Dendritic cell treated with granulocyte-macrophage colony-stimulating factor and Interleukin-4, amounts not matched to agents 40 ng/mL and 50 ng/mL, for 4 days (primary cell): Measurements from ENCODE around the gene ASTN2.

Experiments used
- H3K27ac Mint-ChIP-seq: one replicate; pipeline ENCODE4 v1.8.0; 2022; ENCODE audit warnings: mild to moderate bottlenecking, mixed read lengths
- H3K27me3 Mint-ChIP-seq: one replicate; pipeline ENCODE4 v1.8.0; 2022; ENCODE audit warnings: mild to moderate bottlenecking, mixed read lengths
- H3K36me3 Mint-ChIP-seq: one replicate; pipeline ENCODE4 v1.8.0; 2022; ENCODE audit warnings: low read depth, mixed read lengths
- H3K4me1 Mint-ChIP-seq: one replicate; pipeline ENCODE4 v1.8.0; 2022; ENCODE audit warnings: low read depth, mixed read lengths
- H3K4me3 Mint-ChIP-seq: one replicate; pipeline ENCODE4 v1.8.0; 2022; ENCODE audit warnings: mild to moderate bottlenecking, moderate library complexity, mixed read lengths
- H3K9me3 Mint-ChIP-seq: one replicate; pipeline ENCODE4 v1.8.0; 2022; ENCODE audit warnings: mixed read lengths
- intact Hi-C: fragments of 100-400 bp; cut with micrococcal nuclease; formaldehyde crosslinking; loops from one replicate; pipeline ENCODE4 v1.15.0; 2022

Gene ASTN2

GRCh38 chr9:116685166-116685565 is 729.7 kb downstream of the ASTN2 start:
- peaks cover 25% of the 10 kb centered on the region for H3K4me1 Mint-ChIP-seq
- intact Hi-C loops, result no loop called here

GRCh38 chr9:116683535-116683934 is 731.3 kb downstream of the ASTN2 start:
- intact Hi-C loops, result no loop called here
- no peaks in the 10 kb centered on the region for H3K9me3 Mint-ChIP-seq
- H3K27me3 Mint-ChIP-seq, result peaks cover 19% of the 10 kb centered on the region

More at GRCh38 chr9:116685166-116685565, 729.7 kb downstream of the ASTN2 start:
- Mint-ChIP-seq H3K27me3 (peaks cover 19% of the 10 kb centered on the region), H3K27ac (no peak overlapping the region), H3K36me3 (peaks cover 6% of the 10 kb centered on the region), H3K9me3 (no peaks in the 10 kb centered on the region), H3K4me3 (no peak overlapping the region)

DNA sequence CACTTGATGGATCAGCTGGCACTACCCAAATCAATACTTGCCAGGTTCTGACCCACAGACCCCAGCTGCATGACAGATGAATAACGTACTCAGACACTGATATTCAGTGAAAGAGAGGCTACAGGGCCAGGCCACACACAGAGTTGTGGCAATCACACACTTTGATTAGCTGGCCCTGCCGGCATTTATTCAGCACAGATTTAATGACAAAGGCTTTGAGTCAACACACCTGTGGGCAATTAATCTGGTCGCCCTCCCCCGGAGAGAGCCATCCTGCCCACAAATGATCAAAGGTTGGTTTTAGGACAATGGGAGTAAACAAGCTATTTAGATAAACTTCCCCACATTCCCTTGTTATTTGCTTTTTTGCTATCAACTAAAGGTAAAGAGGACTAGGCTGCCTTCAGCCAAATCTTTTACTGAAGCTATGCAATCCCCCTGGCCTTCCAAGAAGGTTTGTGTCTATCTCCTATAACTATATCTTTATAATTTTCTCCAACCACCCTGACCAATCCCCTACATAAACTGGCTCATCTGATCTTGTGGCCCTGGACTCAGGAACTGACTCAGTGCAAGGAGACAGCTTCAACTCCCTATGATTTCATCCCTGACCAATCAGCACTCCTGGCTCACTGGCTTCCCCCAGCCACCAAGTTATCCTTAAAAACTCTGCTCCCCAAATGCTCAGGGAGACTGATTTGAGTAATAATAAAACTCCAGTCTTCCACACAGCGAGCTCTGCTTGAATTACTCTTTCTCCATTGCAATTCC is 740.5 kb downstream of the ASTN2 start:
- peaks cover 43% of the 10 kb centered on the region for H3K9me3 Mint-ChIP-seq
- no peaks in the 10 kb centered on the region for H3K36me3 Mint-ChIP-seq
- no peak overlapping the region for H3K27ac Mint-ChIP-seq
- intact Hi-C loops, result no loop called here
- H3K27me3 Mint-ChIP-seq, result peaks cover 2% of the 10 kb centered on the region
- no peaks in the 10 kb centered on the region for H3K4me1 Mint-ChIP-seq
- H3K4me3 Mint-ChIP-seq, result no peak overlapping the region

More at GRCh38 chr9:116683535-116683934, 731.3 kb downstream of the ASTN2 start:
- peaks cover 13% of the 10 kb centered on the region for H3K4me1 Mint-ChIP-seq
- H3K36me3 Mint-ChIP-seq, result peaks cover 6% of the 10 kb centered on the region
- no peak overlapping the region for H3K4me3 Mint-ChIP-seq
- H3K27ac Mint-ChIP-seq, result no peak overlapping the region

DNA sequence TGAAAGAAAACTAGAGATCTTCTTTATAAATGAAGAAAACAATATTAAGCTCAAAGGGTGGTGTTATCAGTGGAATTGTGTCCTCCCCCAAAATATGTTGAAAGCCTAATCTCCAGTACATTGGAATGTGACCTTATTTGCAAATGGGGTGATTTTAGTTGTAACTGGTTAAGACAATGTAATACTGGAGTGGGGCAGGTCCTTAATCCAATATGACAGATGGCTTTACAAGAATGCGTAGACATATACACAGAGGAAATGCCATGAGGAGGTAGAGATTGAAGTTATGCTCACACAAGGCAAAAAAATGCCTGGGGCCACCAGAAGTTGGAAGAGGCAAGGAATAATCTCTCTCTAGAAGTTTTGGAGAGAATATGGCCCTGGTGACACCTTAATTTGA is 741.5 kb downstream of the ASTN2 start:
- no peak overlapping the region for H3K4me3 Mint-ChIP-seq
- H3K27ac Mint-ChIP-seq, result no peak overlapping the region
- H3K27me3 Mint-ChIP-seq, result peaks cover 2% of the 10 kb centered on the region
- peaks cover 43% of the 10 kb centered on the region for H3K9me3 Mint-ChIP-seq
- intact Hi-C loops, result no loop called here
- no peaks in the 10 kb centered on the region for H3K36me3 Mint-ChIP-seq
- H3K4me1 Mint-ChIP-seq, result no peaks in the 10 kb centered on the region

DNA sequence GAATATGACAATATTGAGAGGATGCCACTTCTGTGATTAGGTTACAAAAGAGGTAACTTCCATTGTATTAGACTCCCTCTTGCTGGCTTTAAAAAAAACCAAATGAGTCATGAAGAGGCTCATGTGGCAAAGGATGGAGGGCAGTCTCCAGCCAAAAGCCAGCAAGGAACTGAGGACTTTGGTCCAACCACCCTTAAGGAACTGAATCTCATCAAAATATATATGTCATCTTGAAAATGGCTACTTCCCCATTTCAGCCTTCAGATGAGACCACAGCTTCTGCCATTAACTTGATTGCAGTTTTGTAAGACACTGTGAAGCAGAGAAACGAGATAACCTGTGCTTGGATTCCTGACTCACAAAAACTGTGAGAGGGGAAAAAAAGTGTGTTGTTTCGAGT is 743.3 kb downstream of the ASTN2 start:
- Mint-ChIP-seq H3K4me3 (no peak overlapping the region), H3K27ac (no peak overlapping the region), H3K9me3 (peaks cover 43% of the 10 kb centered on the region), H3K27me3 (peaks cover 2% of the 10 kb centered on the region), H3K36me3 (no peaks in the 10 kb centered on the region), H3K4me1 (no peaks in the 10 kb centered on the region)
- intact Hi-C loops, result no loop called here

DNA sequence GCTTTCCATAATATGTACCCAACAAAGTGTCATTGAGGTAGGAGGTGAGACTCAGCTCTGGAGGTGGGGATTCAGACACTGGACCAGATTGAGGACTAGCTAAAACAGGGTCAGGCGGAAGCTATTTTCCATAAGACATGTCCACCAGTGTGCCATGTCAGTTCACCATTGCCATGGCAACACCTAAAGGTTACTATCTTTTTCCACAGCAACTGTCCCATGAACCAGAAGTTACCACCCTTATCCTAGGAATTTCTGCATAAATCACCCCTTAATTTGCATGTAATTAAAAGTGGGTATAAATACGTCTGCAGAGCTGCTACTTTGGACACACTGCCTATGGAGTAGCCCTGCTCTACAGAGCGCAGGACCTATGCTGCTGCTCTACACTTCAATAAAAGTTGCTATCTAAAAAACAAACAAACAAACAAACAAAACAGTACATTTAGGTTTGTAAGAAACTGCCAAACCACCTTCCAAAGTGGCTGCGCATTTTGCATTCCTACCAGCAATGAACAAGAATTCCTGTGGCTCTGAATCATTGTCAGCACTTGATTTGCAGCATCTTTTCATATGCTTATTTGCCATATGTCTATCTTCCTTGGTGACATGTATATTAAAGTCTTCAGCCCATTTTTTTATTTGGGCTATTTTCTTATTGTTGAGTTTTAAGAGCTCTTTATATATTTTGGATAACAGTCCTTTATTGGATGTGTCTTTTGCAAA is 745.7 kb downstream of the ASTN2 start:
- Mint-ChIP-seq H3K4me1 (no peaks in the 10 kb centered on the region), H3K27me3 (no peaks in the 10 kb centered on the region), H3K9me3 (peaks cover 27% of the 10 kb centered on the region), H3K4me3 (no peak overlapping the region), H3K36me3 (no peaks in the 10 kb centered on the region), H3K27ac (no peak overlapping the region)
- intact Hi-C loops, result no loop called here

GRCh38 chr9:116663581-116663980 is 751.3 kb downstream of the ASTN2 start:
- H3K4me3 Mint-ChIP-seq, result no peak overlapping the region
- no peaks in the 10 kb centered on the region for H3K4me1 Mint-ChIP-seq
- intact Hi-C loops, result no loop called here
- no peaks in the 10 kb centered on the region for H3K9me3 Mint-ChIP-seq
- no peak overlapping the region for H3K27ac Mint-ChIP-seq
- no peaks in the 10 kb centered on the region for H3K27me3 Mint-ChIP-seq
- H3K36me3 Mint-ChIP-seq, result no peaks in the 10 kb centered on the region

GRCh38 chr9:116662646-116663310 is 752.1 kb downstream of the ASTN2 start:
- Mint-ChIP-seq H3K36me3 (no peaks in the 10 kb centered on the region), H3K4me3 (no peak overlapping the region), H3K9me3 (no peaks in the 10 kb centered on the region), H3K27ac (no peak overlapping the region), H3K4me1 (no peaks in the 10 kb centered on the region), H3K27me3 (no peaks in the 10 kb centered on the region)
- intact Hi-C loops, result no loop called here

DNA sequence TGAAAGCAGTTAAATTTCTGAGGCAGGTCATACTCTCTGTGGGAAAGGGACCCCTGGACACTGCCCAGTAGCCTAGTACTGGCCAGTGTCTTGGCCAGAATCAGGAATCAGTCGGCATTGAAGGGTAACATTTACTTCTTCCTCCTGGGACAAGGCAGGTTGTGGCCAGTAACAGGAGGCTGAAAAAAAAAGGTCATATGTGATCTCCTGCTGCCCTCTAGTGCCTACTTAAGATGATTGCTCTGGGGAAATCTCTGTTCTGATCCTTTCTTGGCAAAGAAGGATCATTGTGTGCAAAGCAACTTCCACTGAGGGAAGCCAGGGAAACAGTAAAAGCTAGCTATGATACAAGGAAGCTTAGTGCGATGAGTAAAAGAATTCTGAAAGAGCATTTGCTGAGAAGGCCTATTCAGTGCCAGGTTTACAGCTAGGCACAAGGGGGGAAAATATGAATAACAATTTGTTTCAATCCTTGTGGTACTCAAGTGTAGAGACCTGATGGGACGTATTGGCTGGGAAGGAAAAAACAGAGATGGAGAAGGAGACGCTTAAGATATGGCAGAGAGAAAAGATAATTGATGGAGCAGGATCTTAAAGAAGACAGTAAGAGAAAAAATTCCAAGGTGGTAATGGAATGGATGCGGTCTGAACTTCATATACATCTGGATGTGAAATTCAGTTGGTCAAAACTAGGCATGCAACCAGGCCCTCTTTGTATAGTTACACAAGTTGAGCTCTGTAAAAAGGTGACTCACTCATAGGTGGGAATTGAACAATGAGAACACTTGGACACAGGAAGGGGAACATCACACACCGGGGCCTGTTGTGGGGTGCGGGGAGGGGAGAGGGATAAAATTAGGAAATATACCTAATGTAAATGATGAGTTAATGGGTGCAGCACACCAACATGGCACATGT is 753.6 kb downstream of the ASTN2 start:
- H3K36me3 Mint-ChIP-seq, result no peaks in the 10 kb centered on the region
- no peaks in the 10 kb centered on the region for H3K27me3 Mint-ChIP-seq
- no peaks in the 10 kb centered on the region for H3K9me3 Mint-ChIP-seq
- intact Hi-C loops, result loop anchor here (2.0 kb wide), 1 partner anchor 1068 kb away; no protein-coding TSS in a partner anchor
- H3K27ac Mint-ChIP-seq, result no peak overlapping the region
- no peaks in the 10 kb centered on the region for H3K4me1 Mint-ChIP-seq
- H3K4me3 Mint-ChIP-seq, result no peak overlapping the region

DNA sequence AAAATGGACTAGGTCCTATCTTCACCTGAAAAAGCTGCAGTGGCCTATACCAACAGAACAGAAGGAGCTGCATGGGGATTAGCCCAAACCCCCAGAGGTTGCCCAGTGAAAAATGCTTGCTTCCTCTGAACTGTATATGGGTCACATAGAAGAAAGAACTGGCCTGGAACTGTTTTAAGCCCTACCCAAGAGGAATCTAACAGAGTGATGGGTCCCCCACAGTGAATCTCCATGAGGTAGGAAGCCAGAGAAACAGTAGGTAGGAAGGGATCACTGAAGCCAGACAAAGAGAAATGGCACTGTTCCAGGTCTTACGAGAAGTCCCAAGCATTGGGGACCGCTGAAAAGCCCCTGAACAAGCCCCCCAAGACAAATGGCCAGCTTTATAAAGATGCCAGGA is 756.6 kb downstream of the ASTN2 start:
- no peaks in the 10 kb centered on the region for H3K9me3 Mint-ChIP-seq

DNA sequence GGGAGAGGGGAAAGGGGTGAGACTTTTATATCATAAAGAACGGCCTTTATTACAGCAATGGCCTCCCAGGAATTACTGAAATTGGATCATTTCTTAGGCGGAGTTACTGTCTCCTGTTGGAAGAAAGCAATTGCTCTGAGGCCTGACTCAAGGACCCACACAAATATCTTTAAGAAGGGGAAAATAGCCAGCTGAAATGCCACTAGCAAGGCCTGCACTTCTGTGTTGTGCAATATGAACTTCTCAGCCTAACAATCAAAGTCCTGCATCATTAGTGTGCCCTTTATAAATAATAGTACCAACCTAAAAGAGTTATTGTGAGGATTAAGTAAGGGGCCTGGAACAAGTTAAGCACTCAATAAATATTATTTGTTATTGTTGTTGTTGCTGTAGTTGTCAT is 757.9 kb downstream of the ASTN2 start:
- no peaks in the 10 kb centered on the region for H3K4me1 Mint-ChIP-seq
- intact Hi-C loops, result no loop called here
- no peaks in the 10 kb centered on the region for H3K36me3 Mint-ChIP-seq
- H3K4me3 Mint-ChIP-seq, result no peak overlapping the region
- H3K27me3 Mint-ChIP-seq, result no peaks in the 10 kb centered on the region
- no peaks in the 10 kb centered on the region for H3K9me3 Mint-ChIP-seq
- no peak overlapping the region for H3K27ac Mint-ChIP-seq

More for the DNA sequence above, 756.6 kb downstream of the ASTN2 start:
- H3K36me3 Mint-ChIP-seq, result no peaks in the 10 kb centered on the region
- H3K4me1 Mint-ChIP-seq, result no peaks in the 10 kb centered on the region
- no peak overlapping the region for H3K27ac Mint-ChIP-seq
- H3K4me3 Mint-ChIP-seq, result no peak overlapping the region
- intact Hi-C loops, result no loop called here
- no peaks in the 10 kb centered on the region for H3K27me3 Mint-ChIP-seq

GRCh38 chr9:116656501-116656971 is 758.3 kb downstream of the ASTN2 start:
- no peaks in the 10 kb centered on the region for H3K9me3 Mint-ChIP-seq
- H3K36me3 Mint-ChIP-seq, result no peaks in the 10 kb centered on the region
- intact Hi-C loops, result no loop called here
- no peaks in the 10 kb centered on the region for H3K27me3 Mint-ChIP-seq
- no peaks in the 10 kb centered on the region for H3K4me1 Mint-ChIP-seq
- H3K27ac Mint-ChIP-seq, result no peak overlapping the region
- H3K4me3 Mint-ChIP-seq, result no peak overlapping the region

DNA sequence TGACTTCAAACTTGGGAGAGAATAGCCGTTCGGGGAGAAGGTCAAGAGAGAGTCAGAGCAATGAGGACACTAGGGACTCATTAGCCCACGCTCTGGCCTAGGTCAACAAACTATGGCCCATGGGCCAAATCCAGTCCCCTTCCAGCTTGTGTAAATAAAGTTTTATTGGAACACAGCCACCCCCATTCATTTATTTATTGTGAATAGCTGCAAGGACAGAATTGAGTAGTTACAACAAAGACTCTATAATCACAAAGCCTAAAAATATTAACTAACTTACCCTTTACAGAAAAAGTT is 760.9 kb downstream of the ASTN2 start:
- intact Hi-C loops, result no loop called here
- Mint-ChIP-seq H3K4me1 (no peaks in the 10 kb centered on the region), H3K9me3 (no peaks in the 10 kb centered on the region), H3K4me3 (no peak overlapping the region), H3K27ac (no peak overlapping the region), H3K36me3 (no peaks in the 10 kb centered on the region), H3K27me3 (no peaks in the 10 kb centered on the region)
